GM12891 (cell line): Measurements from ENCODE around the gene B3GALNT2.

ENCODE experiments used
- DNase-seq: peaks from one replicate; pipeline ENCODE4 v3.0.0; 2011; ENCODE audit warnings: low spot score; ENCODE audit not compliant: insufficient read length
- FAIRE-seq: peaks from 2 replicates; lab custom pipeline; 2011; peaks lifted over from hg19 to GRCh38; lab: Jason Lieb, UNC
- PAX5 ChIP-seq: IDR thresholded peaks from 2 replicates; pipeline ENCODE4 v1.6.1; 2011; ENCODE audit warnings: low read length, moderate library complexity, mild to moderate bottlenecking; ENCODE audit not compliant: insufficient read depth, severe bottlenecking
- POLR2A ChIP-seq: IDR thresholded peaks from 2 replicates; pipeline ENCODE4 v1.6.1; 2011; ENCODE audit warnings: low read depth, low read length, control low read depth
- POLR2AphosphoS5 ChIP-seq: IDR thresholded peaks from 2 replicates; pipeline ENCODE4 v1.6.1; 2011; ENCODE audit warnings: low read depth, low read length, control low read depth
- POU2F2 ChIP-seq: IDR thresholded peaks from 2 replicates; pipeline ENCODE4 v1.6.1; 2011; ENCODE audit warnings: low read depth, mild to moderate bottlenecking, control low read depth, low read length, moderate library complexity
- SPI1 ChIP-seq: IDR thresholded peaks from 2 replicates; pipeline ENCODE4 v1.6.1; 2011; ENCODE audit warnings: low read depth, low read length, control low read depth
- TAF1 ChIP-seq: IDR thresholded peaks from 2 replicates; pipeline ENCODE4 v1.6.1; 2011; ENCODE audit warnings: low read depth, low read length, control low read depth

Gene B3GALNT2

DNA sequence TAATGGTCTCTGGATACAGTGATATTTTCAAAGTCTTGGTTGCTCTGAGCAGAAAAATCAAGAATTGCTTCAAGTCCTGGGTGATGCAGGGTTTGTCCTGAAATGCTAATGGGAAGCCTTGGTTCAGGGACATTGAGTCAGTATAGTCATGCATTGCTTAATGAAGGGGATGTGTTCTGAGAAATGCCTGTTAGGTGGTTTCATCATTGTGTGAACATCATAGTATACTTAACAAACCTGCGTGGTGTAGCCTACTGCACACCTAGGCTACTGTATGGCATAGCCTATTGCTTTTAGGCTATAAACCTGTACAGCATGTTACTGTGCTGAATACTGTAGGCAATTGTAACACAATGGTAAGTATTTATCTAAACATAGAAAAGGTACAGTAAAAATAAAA is 100.7 kb downstream of the B3GALNT2 start:
- TF ChIP-seq POLR2AphosphoS5: no peak
- TF ChIP-seq POU2F2: no peak
- no peak for TF ChIP-seq POLR2A
- TF ChIP-seq PAX5: no peak
- TF ChIP-seq TAF1: no peak
- no peak for TF ChIP-seq SPI1
- FAIRE-seq (no peak), DNase-seq (no peak)

DNA sequence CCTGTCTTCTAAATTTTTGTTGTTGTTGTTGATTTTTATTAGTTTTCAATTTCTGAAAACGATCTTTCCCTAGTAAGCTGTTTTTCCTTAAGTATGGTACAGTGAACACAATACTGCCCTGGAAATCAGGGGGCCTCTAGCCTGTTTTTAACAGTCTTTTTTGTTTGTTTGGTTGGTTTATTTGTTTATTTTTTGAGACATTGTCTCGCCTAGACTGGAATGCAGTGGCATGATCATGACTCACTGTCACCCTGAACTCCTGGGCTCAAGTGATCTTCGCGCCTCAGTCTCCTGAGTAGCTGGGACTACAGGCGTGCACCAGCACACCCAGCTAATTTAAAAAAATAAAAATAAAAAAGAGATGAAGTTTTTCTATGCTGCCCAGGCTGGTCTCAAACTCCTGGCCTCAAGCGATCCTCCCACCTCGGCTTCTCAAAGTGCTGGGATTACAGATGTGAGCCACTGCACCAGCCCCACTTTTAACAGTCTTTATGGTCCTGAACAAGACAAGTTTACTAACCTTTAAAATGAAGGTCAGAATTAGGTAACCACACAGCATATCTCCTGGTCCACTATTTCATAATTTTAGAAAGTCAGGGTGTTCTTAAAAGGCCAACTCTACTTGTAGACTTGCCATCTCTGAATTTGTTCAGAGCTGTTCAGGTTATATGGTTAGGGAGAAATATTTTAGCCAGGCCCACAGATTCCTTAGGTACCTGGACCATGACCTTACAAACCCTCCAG is 101.6 kb downstream of the B3GALNT2 start:
- no peak for DNase-seq
- no peak for TF ChIP-seq POLR2A
- no peak for TF ChIP-seq PAX5
- FAIRE-seq: no peak

DNA sequence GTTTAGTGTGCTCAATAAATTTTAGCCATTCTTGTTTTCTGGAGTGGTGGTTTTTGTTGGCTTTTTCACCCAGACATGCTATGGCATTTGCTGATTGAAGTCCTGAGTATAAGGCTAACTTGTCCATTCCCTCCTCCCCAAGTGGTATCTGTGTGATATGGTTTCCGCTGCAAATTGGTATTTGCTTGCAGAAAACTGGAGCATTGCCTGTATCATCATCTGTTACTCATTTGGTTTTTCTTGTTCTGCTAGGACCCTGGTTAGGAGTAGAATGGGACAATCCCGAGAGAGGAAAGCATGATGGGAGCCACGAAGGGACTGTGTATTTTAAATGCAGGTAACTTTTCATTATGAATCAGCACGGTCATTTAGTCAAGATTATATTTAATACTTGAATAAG is 103.0 kb downstream of the B3GALNT2 start:
- TF ChIP-seq POLR2A (no peak), TAF1 (no peak), POLR2AphosphoS5 (no peak), PAX5 (no peak), SPI1 (no peak), POU2F2 (no peak)
- FAIRE-seq: no peak

More for the DNA sequence above, 103.0 kb downstream of the B3GALNT2 start:
- no peak for DNase-seq
